K562 (cell line): Measurements from ENCODE around the gene TENM4. TPM values are rescaled to one million over a fixed set of nuclear protein-coding genes. Genes with fewer than 3 reads are reported as not detected.

Source experiments
- ELF4 ChIP-seq: fragments of 450-650 bp; formaldehyde crosslinking; IDR thresholded peaks from 2 replicates; pipeline ENCODE4 v1.4.0; 2022; ENCODE audit warnings: missing genetic modification characterization
- MCM7 ChIP-seq, 2 experiments: fragments of 450-650 bp; IDR thresholded peaks; 2 replicates each; pipeline ENCODE4 v1.6.1; 2016 to 2018
- NCOR1 ChIP-seq: fragments of 450-650 bp; IDR thresholded peaks from 2 replicates; pipeline ENCODE4 v1.6.1; 2016; ENCODE audit warnings: mild to moderate bottlenecking, moderate library complexity
- RCOR1 ChIP-seq, 2 experiments: IDR thresholded peaks; 2 replicates each; pipeline ENCODE4 v1.6.1; 2012; ENCODE audit warnings: low read depth in 2 of 2, low read length in 2 of 2, borderline replicate concordance in 1 of 2, improper control_type of control experiment in 1 of 2
- SMARCE1 ChIP-seq: fragments of 450-650 bp; IDR thresholded peaks from 2 replicates; pipeline ENCODE4 v1.7.1; 2016; ENCODE audit warnings: mild to moderate bottlenecking
- SREBF2 ChIP-seq: sonication (generic); formaldehyde crosslinking; IDR thresholded peaks from 2 replicates; pipeline ENCODE4 v1.4.0; 2020; ENCODE audit warnings: mild to moderate bottlenecking, missing genetic modification reagents
- STAT5A ChIP-seq: IDR thresholded peaks from 2 replicates; pipeline ENCODE4 v1.6.1; 2012; ENCODE audit warnings: low read length, inconsistent platforms, borderline replicate concordance
- ZBTB26 ChIP-seq: fragments of 450-650 bp; formaldehyde crosslinking; IDR thresholded peaks from 2 replicates; pipeline ENCODE4 v1.4.0; 2022; ENCODE audit warnings: missing genetic modification characterization
- ZNF408 ChIP-seq: fragments of 250-450 bp; sonication (Bioruptor Pico); IDR thresholded peaks from 2 replicates; pipeline ENCODE4 v1.4.0; 2020; ENCODE audit warnings: low read depth, mild to moderate bottlenecking, moderate library complexity
- ZNF589 ChIP-seq: fragments of 200-800 bp; sonication (Bioruptor generic); IDR thresholded peaks from 2 replicates; pipeline ENCODE4 v1.6.1; 2016; ENCODE audit warnings: low read depth, missing genetic modification characterization, missing compliant biosample characterization
- polyA plus RNA-seq, 8 experiments: library from polyadenylated mRNA; depleted of rRNA in 4 of 8; stranded (reverse) in 5 of 8; unstranded in 3 of 8; fragments of >200 nt; fragmentation: Nextera tagmentation in 2 of 8; fragmentation: Illumina TruSeq in 1 of 8; extraction: Ambion mirVana in 2 of 8; extraction: Trizol in 1 of 8; gene quantifications; 2 replicates each; pipeline versions ENCODE4 v1.2.1 to v1.2.3, GENCODE V29; 2011 to 2014; ENCODE audit warnings: inconsistent platforms in 1 of 8, missing spikeins in 1 of 8
- total RNA-seq, 7 experiments: library from RNA; depleted of rRNA in 6 of 7; stranded (reverse); fragments of >200 nt in 6 of 7; fragmentation: Illumina TruSeq in 2 of 7; extraction: Trizol in 2 of 7; gene quantifications; 2 replicates each; pipeline versions ENCODE4 v1.2.1 to v1.2.3, GENCODE V29; 2011 to 2021; ENCODE audit warnings: low replicate concordance in 1 of 7
- TF ChIP-seq, protein P1 (sequence below), 2 experiments: fragments of 450-650 bp in 1 of 2; sonication (generic) in 1 of 2; formaldehyde crosslinking in 1 of 2; IDR thresholded peaks; 2 replicates each; pipeline versions ENCODE4 v1.7.1 to v1.9.0; 2016 to 2022; ENCODE audit warnings: inconsistent platforms in 1 of 2, mild to moderate bottlenecking in 1 of 2, missing genetic modification reagents in 1 of 2
- TF ChIP-seq, protein P2 (sequence below): fragments of 250-450 bp; sonication (Bioruptor Pico); IDR thresholded peaks from 2 replicates; pipeline ENCODE4 v1.5.0; 2022; ENCODE audit warnings: mild to moderate bottlenecking
- TF ChIP-seq, protein P3 (sequence below): sonication (generic); formaldehyde crosslinking; IDR thresholded peaks from 2 replicates; pipeline ENCODE4 v1.8.0; 2022; ENCODE audit warnings: missing genetic modification reagents, mild to moderate bottlenecking, borderline replicate concordance

The TENM4 gene
- total and polyA plus RNA-seq, 9 of the 15 experiments (the other 6 are each of a cell fraction or from before 2014, with no cell fraction given) = 0.16 TPM; not detected in 8

DNA sequence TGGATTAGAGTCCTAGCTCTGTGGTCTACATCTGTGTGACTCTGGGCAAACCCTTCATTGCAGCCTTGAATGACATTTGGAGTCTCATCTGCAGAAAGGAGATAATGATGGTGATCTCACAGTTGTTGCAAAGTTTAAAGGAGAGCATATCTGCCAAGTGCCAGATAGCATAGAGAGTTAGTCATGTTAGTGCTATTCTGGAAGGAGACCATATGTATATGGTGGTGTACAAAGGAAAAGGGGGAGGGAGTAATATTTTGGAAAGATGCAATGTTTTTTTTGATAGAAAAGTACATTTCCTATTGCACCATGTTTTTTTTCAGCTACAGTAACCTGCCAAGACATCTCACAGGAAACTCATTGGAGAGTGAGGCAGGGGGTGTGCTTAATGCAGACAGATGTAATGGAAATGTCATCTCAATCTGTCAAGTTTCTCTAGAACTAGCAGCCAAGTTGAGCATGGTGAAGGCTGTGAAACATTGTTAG is 774.1 kb downstream of the TENM4 start (continued):
- TF ChIP-seq ZBTB26 (CRISPR knock-in tag) = no peak
- TF ChIP-seq, protein P1, sequence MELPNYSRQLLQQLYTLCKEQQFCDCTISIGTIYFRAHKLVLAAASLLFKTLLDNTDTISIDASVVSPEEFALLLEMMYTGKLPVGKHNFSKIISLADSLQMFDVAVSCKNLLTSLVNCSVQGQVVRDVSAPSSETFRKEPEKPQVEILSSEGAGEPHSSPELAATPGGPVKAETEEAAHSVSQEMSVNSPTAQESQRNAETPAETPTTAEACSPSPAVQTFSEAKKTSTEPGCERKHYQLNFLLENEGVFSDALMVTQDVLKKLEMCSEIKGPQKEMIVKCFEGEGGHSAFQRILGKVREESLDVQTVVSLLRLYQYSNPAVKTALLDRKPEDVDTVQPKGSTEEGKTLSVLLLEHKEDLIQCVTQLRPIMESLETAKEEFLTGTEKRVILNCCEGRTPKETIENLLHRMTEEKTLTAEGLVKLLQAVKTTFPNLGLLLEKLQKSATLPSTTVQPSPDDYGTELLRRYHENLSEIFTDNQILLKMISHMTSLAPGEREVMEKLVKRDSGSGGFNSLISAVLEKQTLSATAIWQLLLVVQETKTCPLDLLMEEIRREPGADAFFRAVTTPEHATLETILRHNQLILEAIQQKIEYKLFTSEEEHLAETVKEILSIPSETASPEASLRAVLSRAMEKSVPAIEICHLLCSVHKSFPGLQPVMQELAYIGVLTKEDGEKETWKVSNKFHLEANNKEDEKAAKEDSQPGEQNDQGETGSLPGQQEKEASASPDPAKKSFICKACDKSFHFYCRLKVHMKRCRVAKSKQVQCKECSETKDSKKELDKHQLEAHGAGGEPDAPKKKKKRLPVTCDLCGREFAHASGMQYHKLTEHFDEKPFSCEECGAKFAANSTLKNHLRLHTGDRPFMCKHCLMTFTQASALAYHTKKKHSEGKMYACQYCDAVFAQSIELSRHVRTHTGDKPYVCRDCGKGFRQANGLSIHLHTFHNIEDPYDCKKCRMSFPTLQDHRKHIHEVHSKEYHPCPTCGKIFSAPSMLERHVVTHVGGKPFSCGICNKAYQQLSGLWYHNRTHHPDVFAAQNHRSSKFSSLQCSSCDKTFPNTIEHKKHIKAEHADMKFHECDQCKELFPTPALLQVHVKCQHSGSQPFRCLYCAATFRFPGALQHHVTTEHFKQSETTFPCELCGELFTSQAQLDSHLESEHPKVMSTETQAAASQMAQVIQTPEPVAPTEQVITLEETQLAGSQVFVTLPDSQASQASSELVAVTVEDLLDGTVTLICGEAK (IDR thresholded peaks at IDR 0.05) = no peak
- TF ChIP-seq, protein P1 (CRISPR knock-in tag; IDR thresholded peaks at IDR 0.05) = no peak
- TF ChIP-seq ZNF408 = no peak
- 0 out of 2 replicates have a peak, but pooled peaks have one; percentile 38 for TF ChIP-seq STAT5A
- TF ChIP-seq RCOR1 (IDR thresholded peaks at IDR 0.05; ENCODE audit: borderline replicate concordance in 1 of 2, low read depth in 2 of 2, low read length in 2 of 2) = 0 out of 4 replicates have a peak, but pooled peaks of 1 of the 2 experiments have one; percentile 5
- TF ChIP-seq, protein P2, sequence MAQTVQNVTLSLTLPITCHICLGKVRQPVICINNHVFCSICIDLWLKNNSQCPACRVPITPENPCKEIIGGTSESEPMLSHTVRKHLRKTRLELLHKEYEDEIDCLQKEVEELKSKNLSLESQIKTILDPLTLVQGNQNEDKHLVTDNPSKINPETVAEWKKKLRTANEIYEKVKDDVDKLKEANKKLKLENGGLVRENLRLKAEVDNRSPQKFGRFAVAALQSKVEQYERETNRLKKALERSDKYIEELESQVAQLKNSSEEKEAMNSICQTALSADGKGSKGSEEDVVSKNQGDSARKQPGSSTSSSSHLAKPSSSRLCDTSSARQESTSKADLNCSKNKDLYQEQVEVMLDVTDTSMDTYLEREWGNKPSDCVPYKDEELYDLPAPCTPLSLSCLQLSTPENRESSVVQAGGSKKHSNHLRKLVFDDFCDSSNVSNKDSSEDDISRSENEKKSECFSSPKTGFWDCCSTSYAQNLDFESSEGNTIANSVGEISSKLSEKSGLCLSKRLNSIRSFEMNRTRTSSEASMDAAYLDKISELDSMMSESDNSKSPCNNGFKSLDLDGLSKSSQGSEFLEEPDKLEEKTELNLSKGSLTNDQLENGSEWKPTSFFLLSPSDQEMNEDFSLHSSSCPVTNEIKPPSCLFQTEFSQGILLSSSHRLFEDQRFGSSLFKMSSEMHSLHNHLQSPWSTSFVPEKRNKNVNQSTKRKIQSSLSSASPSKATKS (CRISPR knock-in tag) = no peak
- 0 out of 2 replicates have a peak, but pooled peaks have one; percentile 42 for TF ChIP-seq ELF4
- no peak for TF ChIP-seq MCM7 (IDR thresholded peaks at IDR 0.05)
- peak; percentile 61 for TF ChIP-seq SMARCE1
- TF ChIP-seq ZNF589 (CRISPR knock-in tag) = peak; percentile 69; the same call in 1 of the 2 replicates
- no peak for TF ChIP-seq SREBF2 (CRISPR knock-in tag)
- TF ChIP-seq, protein P3, sequence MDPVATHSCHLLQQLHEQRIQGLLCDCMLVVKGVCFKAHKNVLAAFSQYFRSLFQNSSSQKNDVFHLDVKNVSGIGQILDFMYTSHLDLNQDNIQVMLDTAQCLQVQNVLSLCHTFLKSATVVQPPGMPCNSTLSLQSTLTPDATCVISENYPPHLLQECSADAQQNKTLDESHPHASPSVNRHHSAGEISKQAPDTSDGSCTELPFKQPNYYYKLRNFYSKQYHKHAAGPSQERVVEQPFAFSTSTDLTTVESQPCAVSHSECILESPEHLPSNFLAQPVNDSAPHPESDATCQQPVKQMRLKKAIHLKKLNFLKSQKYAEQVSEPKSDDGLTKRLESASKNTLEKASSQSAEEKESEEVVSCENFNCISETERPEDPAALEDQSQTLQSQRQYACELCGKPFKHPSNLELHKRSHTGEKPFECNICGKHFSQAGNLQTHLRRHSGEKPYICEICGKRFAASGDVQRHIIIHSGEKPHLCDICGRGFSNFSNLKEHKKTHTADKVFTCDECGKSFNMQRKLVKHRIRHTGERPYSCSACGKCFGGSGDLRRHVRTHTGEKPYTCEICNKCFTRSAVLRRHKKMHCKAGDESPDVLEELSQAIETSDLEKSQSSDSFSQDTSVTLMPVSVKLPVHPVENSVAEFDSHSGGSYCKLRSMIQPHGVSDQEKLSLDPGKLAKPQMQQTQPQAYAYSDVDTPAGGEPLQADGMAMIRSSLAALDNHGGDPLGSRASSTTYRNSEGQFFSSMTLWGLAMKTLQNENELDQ (CRISPR knock-in tag) = no peak
- peak; percentile 81 for TF ChIP-seq NCOR1
